Stimulated activated CD4-positive, alpha-beta T cell treated with anti-CD3 and anti-CD28 coated beads, Interleukin-1b, Interleukin-23, amount 100 ng/mL, for 48 hours (primary cell): ENCODE data around the gene ZNF12.
"Not testable (repeated sequence)": the region's sequence is repeated elsewhere in the genome, so short reads cannot be mapped to it uniquely, and the experiment has no call there.

Experiments used
- DNase-seq: peaks from one replicate; pipeline ENCODE4 v3.0.0-alpha.2; 2020

ZNF12 gene

GRCh38 chr7:6706666-6707407, at the start of gene ZNF12:
TSS of gene ZNF12 (minus strand) at chr7:6706947. CDS start at chr7:6705173, 1,774 bp downstream.
- peak; percentile 96 for DNase-seq

GRCh38 chr7:6753964-6754363, 47.2 kb upstream of the ZNF12 start, which contains the start of gene RSPH10B2:
TSS of gene RSPH10B2 (plus strand) at chr7:6754103. CDS start at chr7:6757678, 3,575 bp downstream.
- DNase-seq = not testable (repeated sequence)

- DNase-seq = not testable (repeated sequence)
Measured at GRCh38 chr7:6750173-6750572, 43.4 kb upstream of the ZNF12 start.

GRCh38 chr7:6749335-6749734, 42.6 kb upstream of the ZNF12 start:
- DNase-seq = not testable (repeated sequence)

GRCh38 chr7:6744410-6745100, 37.8 kb upstream of the ZNF12 start:
- not testable (repeated sequence) for DNase-seq

GRCh38 chr7:6738415-6738814, 31.7 kb upstream of the ZNF12 start:
- not testable (repeated sequence) for DNase-seq

- no peak for DNase-seq
Measured at GRCh38 chr7:6730343-6730633, 23.5 kb upstream of the ZNF12 start.

- peak; percentile 85 for DNase-seq
Measured at GRCh38 chr7:6729492-6730342, 23.0 kb upstream of the ZNF12 start.

GRCh38 chr7:6728893-6729491, 22.2 kb upstream of the ZNF12 start:
- not testable (repeated sequence) for DNase-seq

GRCh38 chr7:6727663-6728062, 20.9 kb upstream of the ZNF12 start:
- DNase-seq = no peak

- not testable (repeated sequence) for DNase-seq
Measured at GRCh38 chr7:6726341-6726740, 19.6 kb upstream of the ZNF12 start.

- DNase-seq = no peak
Measured at GRCh38 chr7:6725003-6725402, 18.3 kb upstream of the ZNF12 start.

GRCh38 chr7:6724351-6724750, 17.6 kb upstream of the ZNF12 start:
- DNase-seq = not testable (repeated sequence)

- DNase-seq = no peak
Measured at GRCh38 chr7:6718124-6718523, 11.4 kb upstream of the ZNF12 start.

- DNase-seq = not testable (repeated sequence)
Measured at GRCh38 chr7:6715898-6716297, 9.2 kb upstream of the ZNF12 start.

GRCh38 chr7:6714360-6714759, 7.6 kb upstream of the ZNF12 start:
- DNase-seq = no peak

- DNase-seq = peak; percentile 22
Measured at GRCh38 chr7:6709808-6710207, 3.1 kb upstream of the ZNF12 start.

GRCh38 chr7:6708304-6708703, 1.6 kb upstream of the ZNF12 start:
- DNase-seq = no peak

GRCh38 chr7:6705959-6706665, 635 bp downstream of the ZNF12 start:
- DNase-seq = peak; percentile 22

GRCh38 chr7:6701860-6702259, 4.9 kb downstream of the ZNF12 start:
- DNase-seq = no peak

- DNase-seq = no peak
Measured at GRCh38 chr7:6700793-6701192, 6.0 kb downstream of the ZNF12 start.

GRCh38 chr7:6691609-6692106, 15.1 kb downstream of the ZNF12 start:
- DNase-seq = no peak
